H1 (cell line): ENCODE data around the gene FAM50A. TPM values are rescaled to one million over a fixed set of nuclear protein-coding genes. Genes with fewer than 3 reads are reported as not detected.

Source experiments
- CTCF ChIA-PET: fragments of 300-600 bp; sonication (Branson Sonifier 250); formaldehyde crosslinking; loops from one replicate; lab custom pipeline; 2021; ENCODE audit not compliant: partially characterized antibody; lab: Charles Lee
- POLR2A ChIA-PET: fragments of 300-600 bp; sonication (Branson Sonifier 250); formaldehyde crosslinking; loops from one replicate; lab custom pipeline; 2021; ENCODE audit warnings: inconsistent platforms; ENCODE audit not compliant: partially characterized antibody; lab: Charles Lee
- DNase-seq, 2 experiments: peaks; one replicate each; pipeline versions ENCODE4 v3.0.0 to v3.0.0-alpha.2; 2010 to 2022; ENCODE audit warnings: low spot score in 2 of 2, low read depth in 1 of 2, mixed read lengths in 1 of 2
- FAIRE-seq: peaks from 2 replicates; lab custom pipeline; 2011; peaks lifted over from hg19 to GRCh38; lab: Jason Lieb, UNC
- H2AFZ ChIP-seq: 2 replicates; pipeline ENCODE4 v1.8.1; 2012; ENCODE audit warnings: low read length, inconsistent platforms
- H2AK5ac ChIP-seq: 2 replicates; pipeline ENCODE4 v1.6.1; 2013; ENCODE audit warnings: low read depth, low read length
- H2BK120ac ChIP-seq: replicated peaks from 2 replicates; pipeline ENCODE3; 2013; ENCODE audit warnings: low read depth, low read length, inconsistent platforms
- H2BK12ac ChIP-seq: 2 replicates; pipeline ENCODE4 v1.6.1; 2013; ENCODE audit warnings: low read depth, low read length
- H2BK15ac ChIP-seq: 2 replicates; pipeline ENCODE4 v1.6.1; 2013; ENCODE audit warnings: low read length
- H2BK20ac ChIP-seq: 2 replicates; pipeline ENCODE4 v1.6.1; 2013; ENCODE audit warnings: low read length
- H2BK5ac ChIP-seq: 2 replicates; pipeline ENCODE4 v1.6.1; 2013; ENCODE audit warnings: low read depth, low read length
- H3K14ac ChIP-seq: 2 replicates; pipeline ENCODE4 v1.6.1; 2013; ENCODE audit warnings: inconsistent platforms; ENCODE audit not compliant: insufficient read length
- H3K18ac ChIP-seq: 2 replicates; pipeline ENCODE4 v1.6.1; 2013; ENCODE audit warnings: low read length; ENCODE audit errors: extremely low read depth
- H3K23ac ChIP-seq: 2 replicates; pipeline ENCODE4 v1.6.1; 2013; ENCODE audit warnings: inconsistent platforms; ENCODE audit not compliant: insufficient read length
- H3K23me2 ChIP-seq: 2 replicates; pipeline ENCODE4 v1.6.1; 2013; ENCODE audit warnings: low read depth, low read length
- H3K27ac ChIP-seq: 2 replicates; pipeline ENCODE4 v1.6.1; 2011; ENCODE audit warnings: low read depth, low read length, inconsistent platforms
- H3K27me3 ChIP-seq, 4 experiments: replicated peaks in 1 of 4; 1 replicate in 1 of 4; 2 replicates in 3 of 4; pipeline versions ENCODE4 v1.6.1 to v1.8.1; 2011 to 2013; ENCODE audit warnings: low read length in 3 of 4, mild to moderate bottlenecking in 3 of 4, inconsistent platforms in 2 of 4, mixed read lengths in 2 of 4, moderate library complexity in 1 of 4; ENCODE audit not compliant: control insufficient read depth in 3 of 4, insufficient read depth in 3 of 4; ENCODE audit errors: extremely low read depth in 1 of 4
- H3K36me3 ChIP-seq, 4 experiments: 2 replicates each; pipeline versions ENCODE4 v1.6.1 to v1.8.1; 2011 to 2013; ENCODE audit warnings: mild to moderate bottlenecking in 4 of 4, low read length in 3 of 4, moderate library complexity in 2 of 4, control low read depth in 1 of 4, inconsistent platforms in 1 of 4; ENCODE audit not compliant: insufficient read depth in 4 of 4, control insufficient read depth in 2 of 4
- H3K4ac ChIP-seq: replicated peaks from 2 replicates; pipeline ENCODE3; 2013; ENCODE audit warnings: low read length, low read depth, mixed read lengths, inconsistent platforms; ENCODE audit not compliant: insufficient read length
- H3K4me1 ChIP-seq, 4 experiments: replicated peaks in 1 of 4; 1 replicate in 1 of 4; 2 replicates in 3 of 4; pipeline versions ENCODE4 v1.6.1 to v1.8.1; 2011 to 2013; ENCODE audit warnings: low read length in 3 of 4, inconsistent platforms in 2 of 4, mixed read lengths in 1 of 4; ENCODE audit not compliant: insufficient read depth in 4 of 4, control insufficient read depth in 3 of 4
- H3K4me2 ChIP-seq, 2 experiments: 2 replicates each; pipeline versions ENCODE4 v1.6.1 to v1.8.1; 2011 to 2013; ENCODE audit warnings: low read depth in 2 of 2, low read length in 2 of 2, control low read depth in 1 of 2, inconsistent platforms in 1 of 2, mild to moderate bottlenecking in 1 of 2; ENCODE audit not compliant: insufficient read depth in 1 of 2
- H3K4me3 ChIP-seq, 4 experiments: fragments of 200-600, 300-600 bp in 1 of 4; sonication (generic), shearing (Covaris generic), sonication (Bioruptor Twin) in 1 of 4; 2 replicates each; pipeline versions ENCODE4 v1.5.1 to v1.8.1; 2011 to 2016; ENCODE audit warnings: low read length in 4 of 4, low read depth in 3 of 4, control low read depth in 2 of 4, inconsistent platforms in 2 of 4, mild to moderate bottlenecking in 2 of 4, mixed read lengths in 1 of 4, moderate library complexity in 1 of 4; ENCODE audit not compliant: insufficient read depth in 2 of 4; ENCODE audit errors: extremely low read depth in 1 of 4
- H3K56ac ChIP-seq: replicated peaks from 2 replicates; pipeline ENCODE3; 2013; ENCODE audit warnings: low read depth, mild to moderate bottlenecking, mixed read lengths, low read length, inconsistent platforms; ENCODE audit not compliant: insufficient read length
- H3K79me1 ChIP-seq: 2 replicates; pipeline ENCODE4 v1.6.1; 2013; ENCODE audit warnings: low read depth, low read length, control low read depth
- H3K79me2 ChIP-seq, 2 experiments: 2 replicates each; pipeline versions ENCODE4 v1.6.1 to v1.8.1; 2012 to 2013; ENCODE audit warnings: low read length in 2 of 2, mild to moderate bottlenecking in 2 of 2, inconsistent platforms in 1 of 2; ENCODE audit not compliant: insufficient read depth in 2 of 2, control insufficient read depth in 1 of 2
- H3K9ac ChIP-seq, 4 experiments: replicated peaks in 1 of 4; 1 replicate in 1 of 4; 2 replicates in 3 of 4; pipeline versions ENCODE4 v1.6.1 to v1.8.1; 2011 to 2013; ENCODE audit warnings: low read depth in 3 of 4, low read length in 3 of 4, control low read depth in 2 of 4, mild to moderate bottlenecking in 2 of 4, moderate library complexity in 2 of 4, inconsistent platforms in 1 of 4; ENCODE audit errors: extremely low read depth in 1 of 4
- H3K9me3 ChIP-seq, 2 experiments: 2 replicates each; pipeline versions ENCODE4 v1.6.1 to v1.8.1; 2012 to 2013; ENCODE audit warnings: mild to moderate bottlenecking in 2 of 2, moderate library complexity in 2 of 2, control low read depth in 1 of 2, inconsistent platforms in 1 of 2, low read depth in 1 of 2, low read length in 1 of 2, mixed read lengths in 1 of 2; ENCODE audit not compliant: insufficient read depth in 2 of 2
- H4K20me1 ChIP-seq, 2 experiments: replicated peaks in 1 of 2; 2 replicates each; pipeline versions ENCODE3 to v1.8.1; 2011 to 2013; ENCODE audit warnings: inconsistent platforms in 2 of 2, low read length in 2 of 2, mild to moderate bottlenecking in 1 of 2; ENCODE audit not compliant: insufficient read depth in 2 of 2, control insufficient read depth in 1 of 2
- H4K5ac ChIP-seq: 2 replicates; pipeline ENCODE4 v1.6.1; 2013; ENCODE audit warnings: low read length, low read depth, mixed read lengths, inconsistent platforms; ENCODE audit not compliant: insufficient read length
- H4K8ac ChIP-seq: 2 replicates; pipeline ENCODE4 v1.8.0; 2013; ENCODE audit warnings: mild to moderate bottlenecking, moderate library complexity, low read length, inconsistent platforms; ENCODE audit not compliant: insufficient read depth; ENCODE audit errors: extremely low read depth
- H4K91ac ChIP-seq: replicated peaks from 2 replicates; pipeline ENCODE3; 2013; ENCODE audit warnings: low read length, mixed read lengths, inconsistent platforms; ENCODE audit not compliant: insufficient read length
- BCL11A ChIP-seq, 2 experiments: IDR thresholded peaks; one replicate each; pipeline ENCODE4 v1.6.1; 2011; ENCODE audit warnings: low read depth in 2 of 2, low read length in 2 of 2, mild to moderate bottlenecking in 2 of 2
- CHD2 ChIP-seq: IDR thresholded peaks from 2 replicates; pipeline ENCODE4 v1.6.1; 2012; ENCODE audit warnings: low read length, improper control_type of control experiment
- GTF2F1 ChIP-seq: IDR thresholded peaks from 2 replicates; pipeline ENCODE4 v1.6.1; 2012; ENCODE audit warnings: low read depth, low read length, improper control_type of control experiment, borderline replicate concordance
- HDAC6 ChIP-seq: IDR thresholded peaks from one replicate; pipeline ENCODE4 v1.7.1; 2012; ENCODE audit warnings: low read depth, mild to moderate bottlenecking, inconsistent platforms, low read length, moderate library complexity
- JUND ChIP-seq: IDR thresholded peaks from 2 replicates; pipeline ENCODE4 v1.6.1; 2011; ENCODE audit warnings: mild to moderate bottlenecking, improper control_type of control experiment, low read length
- PHF8 ChIP-seq: fragments of 200-600 bp; sonication (generic); conservative IDR thresholded peaks from 2 replicates; pipeline ENCODE4 v1.7.1; 2012; ENCODE audit warnings: low read depth, mild to moderate bottlenecking, inconsistent platforms, low read length, moderate library complexity
- POU5F1 ChIP-seq: IDR thresholded peaks from 2 replicates; pipeline ENCODE4 v1.6.1; 2011; ENCODE audit warnings: low read depth, mild to moderate bottlenecking, low read length, moderate library complexity
- RNF2 ChIP-seq: fragments of 200-900, 300-1000 bp; sonication (generic); IDR thresholded peaks from 2 replicates; pipeline ENCODE4 v1.7.1; 2016; ENCODE audit warnings: borderline replicate concordance, low read depth, mild to moderate bottlenecking, antibody characterized with exemption, low read length; ENCODE audit not compliant: poor library complexity, severe bottlenecking; ENCODE audit errors: missing control alignments
- SAP30 ChIP-seq: fragments of 300-600 bp; sonication (generic); IDR thresholded peaks from 2 replicates; pipeline ENCODE4 v1.7.1; 2012; ENCODE audit warnings: low read length, moderate library complexity, mild to moderate bottlenecking, inconsistent platforms; ENCODE audit not compliant: insufficient read depth, insufficient replicate concordance
- SP1 ChIP-seq: IDR thresholded peaks from 2 replicates; pipeline ENCODE4 v1.6.1; 2011; ENCODE audit warnings: low read depth, low read length
- SP4 ChIP-seq: IDR thresholded peaks from 2 replicates; pipeline ENCODE4 v1.6.1; 2012; ENCODE audit warnings: low read length, inconsistent platforms
- SRF ChIP-seq: IDR thresholded peaks from 2 replicates; pipeline ENCODE4 v1.6.1; 2011; ENCODE audit warnings: mild to moderate bottlenecking, low read depth, low read length, moderate library complexity
- TCF12 ChIP-seq: IDR thresholded peaks from 2 replicates; pipeline ENCODE4 v1.6.1; 2011; ENCODE audit warnings: low read depth, mild to moderate bottlenecking, low read length
- USF2 ChIP-seq: IDR thresholded peaks from 2 replicates; pipeline ENCODE4 v1.6.1; 2011; ENCODE audit warnings: low read length, improper control_type of control experiment
- WGBS, 2 experiments: shearing (Covaris generic) in 1 of 2; methylation state at CpG; one replicate each; pipeline versions ENCODE4 v1.1.6 to v1.1.7; 2013 to 2015; ENCODE audit warnings: low lambda C conversion rate in 2 of 2, mixed read lengths in 2 of 2, inconsistent platforms in 1 of 2, low coverage in 1 of 2, missing lambda C conversion rate in 1 of 2; ENCODE audit not compliant: insufficient replicate concordance in 2 of 2, insufficient coverage in 1 of 2, insufficient read length in 1 of 2; ENCODE audit errors: extremely low coverage in 1 of 2, missing lambda C conversion rate in 1 of 2; 5-methylcytosine and 5-hydroxymethylcytosine counted together
- polyA plus RNA-seq, 7 experiments: library from polyadenylated mRNA; depleted of rRNA in 3 of 7; stranded (reverse) in 5 of 7; unstranded in 2 of 7; fragments of >200 nt in 5 of 7; fragments of 200-250 nt in 2 of 7; gene quantifications; 1 replicate in 5 of 7; 2 replicates in 1 of 7; 4 replicates in 1 of 7; pipeline versions ENCODE4 v1.2.1 to v1.2.3, GENCODE V29; 2011 to 2013; ENCODE audit warnings: missing spikeins in 2 of 7, mixed read lengths in 2 of 7
- total RNA-seq: library from RNA; stranded (reverse); fragmentation: NEBNext Ultra II Directional; extraction: Animal tissue kit (Norgen Biotek cat#: 25700); gene quantifications from 2 replicates; pipeline ENCODE4 v1.2.1, GENCODE V29; 2021

FAM50A gene
- total and polyA plus RNA-seq, 2 of the 8 experiments (the other 6 are each of a cell fraction or from before 2014, with no cell fraction given), result 30.7 to 48.7 TPM

- no peaks in the 10 kb centered on the region for H3K79me1 ChIP-seq
- 97% methylated on average over 6 of the region's 10 CpGs; no CpG with 5 or more reads in 1 of the 2 experiments for WGBS, 2 experiments
- no peak overlapping the region for H2BK12ac ChIP-seq
- H3K56ac ChIP-seq, result no peak overlapping the region
- no peak overlapping the region for H4K5ac ChIP-seq
- no peak overlapping the region for H3K23ac ChIP-seq
- H2BK15ac ChIP-seq, result no peak overlapping the region
- no peak overlapping the region for H3K4me2 ChIP-seq
- CTCF ChIA-PET, result interaction anchor here (0.9 to 1.3 kb wide), 3 partner anchors 9 to 106 kb away, joined by 3 to 5 read pairs (median 3); no protein-coding TSS in a partner anchor
- no peak overlapping the region for H3K4me3 ChIP-seq
- no peak overlapping the region for H2BK20ac ChIP-seq
- POLR2A ChIA-PET, result interaction anchor here (1.2 to 8.7 kb wide), 3 partner anchors 8 to 40 kb away, joined by 3 to 76 read pairs (median 5); partner anchors contain the start of gene RPL10
- H2AK5ac ChIP-seq, result no peak overlapping the region
- H3K79me2 ChIP-seq, result no peaks in the 10 kb centered on the region
- H4K8ac ChIP-seq, result no peak overlapping the region
- H2BK5ac ChIP-seq, result no peak overlapping the region
- H3K9ac ChIP-seq, result no peak overlapping the region
- H4K20me1 ChIP-seq, result no peaks in the 10 kb centered on the region
- no peak overlapping the region for H4K91ac ChIP-seq
- H3K4me1 ChIP-seq, result no peaks in the 10 kb centered on the region
- no peak overlapping the region for H2BK120ac ChIP-seq
- no peak overlapping the region for H3K4ac ChIP-seq
- no peak overlapping the region for H3K18ac ChIP-seq
- DNase-seq, result no peak
- no peak for FAIRE-seq
- H2AFZ ChIP-seq, result no peak overlapping the region
- H3K9me3 ChIP-seq, result no peaks in the 10 kb centered on the region
- no peaks in the 10 kb centered on the region for H3K23me2 ChIP-seq
- H3K27ac ChIP-seq, result no peak overlapping the region
- 0 out of 8 replicates have a peak, but pooled peaks cover 0 to 3% (median 0%) of the 10 kb centered on the region in 4 experiments for H3K36me3 ChIP-seq
- H3K14ac ChIP-seq, result no peak overlapping the region
- no peaks in the 10 kb centered on the region for H3K27me3 ChIP-seq
- TF ChIP-seq HDAC6 (no peak), SP4 (no peak), SP1 (no peak), CHD2 (no peak), SAP30 (no peak), GTF2F1 (no peak), TCF12 (no peak), POU5F1 (no peak), SRF (no peak), JUND (no peak), PHF8 (no peak), USF2 (no peak), BCL11A (IDR thresholded peaks at IDR 0.05; ENCODE audit: low read depth in 2 of 2, low read length in 2 of 2) (no peak), RNF2 (no peak)
Measured at GRCh38 chrX:154420402-154420756, 23.6 kb upstream of the FAM50A start.
